ENCODE data around the gene THBD.

THBD gene, protein sequence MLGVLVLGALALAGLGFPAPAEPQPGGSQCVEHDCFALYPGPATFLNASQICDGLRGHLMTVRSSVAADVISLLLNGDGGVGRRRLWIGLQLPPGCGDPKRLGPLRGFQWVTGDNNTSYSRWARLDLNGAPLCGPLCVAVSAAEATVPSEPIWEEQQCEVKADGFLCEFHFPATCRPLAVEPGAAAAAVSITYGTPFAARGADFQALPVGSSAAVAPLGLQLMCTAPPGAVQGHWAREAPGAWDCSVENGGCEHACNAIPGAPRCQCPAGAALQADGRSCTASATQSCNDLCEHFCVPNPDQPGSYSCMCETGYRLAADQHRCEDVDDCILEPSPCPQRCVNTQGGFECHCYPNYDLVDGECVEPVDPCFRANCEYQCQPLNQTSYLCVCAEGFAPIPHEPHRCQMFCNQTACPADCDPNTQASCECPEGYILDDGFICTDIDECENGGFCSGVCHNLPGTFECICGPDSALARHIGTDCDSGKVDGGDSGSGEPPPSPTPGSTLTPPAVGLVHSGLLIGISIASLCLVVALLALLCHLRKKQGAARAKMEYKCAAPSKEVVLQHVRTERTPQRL

DNA sequence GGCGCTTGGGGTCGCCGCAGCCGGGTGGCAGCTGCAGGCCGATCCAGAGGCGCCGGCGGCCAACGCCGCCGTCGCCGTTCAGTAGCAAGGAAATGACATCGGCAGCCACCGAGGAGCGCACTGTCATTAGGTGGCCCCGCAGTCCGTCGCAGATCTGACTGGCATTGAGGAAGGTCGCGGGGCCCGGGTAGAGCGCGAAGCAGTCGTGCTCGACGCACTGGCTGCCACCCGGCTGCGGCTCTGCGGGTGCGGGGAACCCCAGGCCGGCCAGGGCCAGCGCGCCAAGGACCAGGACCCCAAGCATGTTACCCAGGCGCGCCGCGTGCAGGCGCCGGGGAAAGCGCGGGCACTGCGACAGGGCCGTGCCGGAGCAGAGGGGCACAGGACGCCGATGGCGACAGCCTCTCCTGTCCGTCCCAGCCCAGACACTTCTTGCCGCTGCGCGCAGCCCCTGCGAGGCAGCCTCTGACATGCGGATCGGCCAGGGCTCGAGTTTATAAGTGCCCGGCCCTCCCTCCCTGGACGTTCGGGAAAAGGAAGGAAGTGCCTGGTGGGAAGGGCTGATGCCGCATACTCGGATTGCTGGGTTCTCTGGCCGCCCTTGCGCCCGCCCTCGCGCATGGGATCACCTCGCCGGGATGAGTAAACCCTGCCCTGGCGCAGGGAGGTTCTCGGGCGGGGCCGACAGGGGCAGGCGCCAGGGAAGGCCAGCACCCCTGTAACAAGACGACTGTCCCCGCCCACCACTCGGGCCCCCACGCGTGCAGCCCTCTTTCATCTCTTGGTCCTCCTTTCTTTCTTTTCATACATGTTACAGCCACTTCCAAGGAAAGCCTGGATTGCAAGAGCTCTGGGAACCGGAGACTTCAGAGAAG is at the start of gene THBD:
THBD (minus strand) TSS at position 472 of the 875 bp plus-strand sequence; CDS start at position 304, 168 bp downstream.
- no peak for DNase-seq (ENCODE audit: low read depth)

DNA sequence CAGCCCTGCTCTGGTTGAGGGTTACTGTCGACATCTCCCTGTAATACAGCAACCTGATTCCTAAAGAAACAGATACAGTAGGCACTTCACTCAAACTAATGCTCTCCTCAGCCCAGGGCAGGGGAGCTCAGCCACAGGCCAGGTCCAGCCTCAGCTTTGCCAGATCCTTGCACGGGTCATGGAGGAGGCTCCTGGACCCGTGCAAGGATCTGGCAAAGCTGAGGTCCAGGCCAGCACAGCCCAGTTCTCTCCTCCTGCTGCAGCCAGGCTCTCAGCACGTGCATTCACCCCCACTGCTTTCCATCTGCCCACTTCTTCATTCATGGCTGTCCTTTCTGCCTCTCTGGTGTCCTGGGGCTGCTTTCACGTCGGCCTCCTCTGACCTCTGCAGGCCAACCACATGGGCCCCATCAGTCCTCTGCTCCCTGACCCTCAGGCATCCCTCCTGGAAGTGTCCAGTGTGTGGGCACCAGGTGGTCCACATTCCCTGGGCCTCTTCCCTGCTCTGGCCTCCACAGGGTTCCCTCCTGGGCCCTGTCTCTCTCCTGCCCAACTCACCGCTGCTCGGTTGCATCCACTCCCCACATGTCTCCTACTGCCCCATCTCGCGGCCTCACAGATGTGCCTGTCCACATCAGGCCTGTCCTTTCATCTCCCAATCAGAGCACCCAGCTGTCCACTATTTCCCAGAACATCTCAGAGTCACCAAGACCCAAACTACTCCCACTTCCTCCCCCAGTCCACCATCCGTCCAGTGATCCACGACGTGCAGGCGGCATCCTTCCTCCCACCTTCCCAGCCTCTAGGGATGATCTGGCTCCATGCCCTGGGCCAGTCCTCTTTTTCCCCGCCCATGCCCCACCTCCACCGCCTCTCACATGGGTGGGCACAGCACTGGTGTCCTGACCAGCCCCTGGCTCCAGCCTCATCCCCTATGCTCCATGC is 48.4 kb upstream of the THBD start:
- DNase-seq (ENCODE audit: low read depth) = no peak

GRCh38 chr20:23096986-23097520 is 47.6 kb upstream of the THBD start:
- DNase-seq (ENCODE audit: low read depth) = no peak

GRCh38 chr20:23096097-23096496 is 46.6 kb upstream of the THBD start:
- DNase-seq (ENCODE audit: low read depth) = no peak

- no peak for DNase-seq (ENCODE audit: low read depth)
Observed at GRCh38 chr20:23095499-23095898, 46.0 kb upstream of the THBD start.

- no peak for DNase-seq (ENCODE audit: low read depth)
Observed at GRCh38 chr20:23094927-23095326, 45.5 kb upstream of the THBD start.

DNA sequence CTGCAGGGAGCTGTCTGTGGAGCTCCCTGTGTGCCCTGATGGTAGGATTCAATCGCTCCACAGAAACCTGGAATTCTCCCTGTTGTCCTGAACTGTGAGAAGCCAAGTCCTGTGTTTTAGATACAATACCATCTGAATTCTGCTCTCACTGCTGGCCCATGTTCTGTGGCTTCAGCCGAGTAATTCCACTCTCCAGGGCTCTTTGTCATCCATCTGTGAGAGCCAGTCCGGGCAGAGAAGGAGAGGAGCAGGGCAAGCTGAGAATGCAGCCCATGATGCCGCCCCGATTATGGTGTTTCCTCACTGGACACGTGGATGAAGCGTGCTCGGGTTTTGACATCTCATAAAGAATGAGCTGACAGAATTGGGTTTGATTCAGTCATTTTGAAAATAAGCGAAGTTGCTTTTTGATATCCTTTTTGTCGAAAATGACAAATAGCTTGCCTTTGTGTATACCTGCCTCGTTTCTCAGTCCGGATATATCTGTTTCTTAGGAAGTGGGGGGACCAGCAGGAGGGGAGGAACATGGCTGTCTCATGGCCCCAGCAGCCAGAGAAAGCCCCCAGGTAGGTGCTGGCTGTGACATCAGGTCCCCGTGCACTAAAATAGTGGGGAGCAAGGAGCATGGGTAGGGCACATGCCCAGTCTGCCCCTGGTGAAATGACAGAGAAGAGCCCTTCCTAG is 44.9 kb upstream of the THBD start:
- DNase-seq (ENCODE audit: low read depth) = no peak

DNA sequence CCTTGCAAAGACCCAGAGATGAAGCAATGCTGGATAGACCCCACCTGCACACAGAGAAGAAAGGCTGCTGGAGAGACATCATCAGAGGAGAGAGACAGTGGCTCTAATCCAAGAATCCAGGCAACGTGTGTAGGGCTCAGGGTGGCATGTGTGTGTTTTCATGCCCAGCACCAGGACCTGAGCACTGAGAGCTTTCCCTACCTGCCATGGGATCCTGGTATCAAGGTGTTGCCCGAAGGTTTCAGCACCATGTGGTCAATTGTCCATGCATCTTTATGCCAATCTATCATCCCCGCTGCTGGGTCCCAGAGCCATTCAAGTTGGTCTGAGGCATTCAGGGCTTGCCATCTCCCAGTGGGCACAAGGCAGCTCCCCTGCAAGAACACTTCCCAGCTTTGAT is 44.1 kb upstream of the THBD start:
- DNase-seq (ENCODE audit: low read depth) = no peak

- DNase-seq (ENCODE audit: low read depth) = no peak
Observed at GRCh38 chr20:23092861-23093495, 43.5 kb upstream of the THBD start.

- DNase-seq (ENCODE audit: low read depth) = no peak
Observed at GRCh38 chr20:23092384-23092756, 42.9 kb upstream of the THBD start.

DNA sequence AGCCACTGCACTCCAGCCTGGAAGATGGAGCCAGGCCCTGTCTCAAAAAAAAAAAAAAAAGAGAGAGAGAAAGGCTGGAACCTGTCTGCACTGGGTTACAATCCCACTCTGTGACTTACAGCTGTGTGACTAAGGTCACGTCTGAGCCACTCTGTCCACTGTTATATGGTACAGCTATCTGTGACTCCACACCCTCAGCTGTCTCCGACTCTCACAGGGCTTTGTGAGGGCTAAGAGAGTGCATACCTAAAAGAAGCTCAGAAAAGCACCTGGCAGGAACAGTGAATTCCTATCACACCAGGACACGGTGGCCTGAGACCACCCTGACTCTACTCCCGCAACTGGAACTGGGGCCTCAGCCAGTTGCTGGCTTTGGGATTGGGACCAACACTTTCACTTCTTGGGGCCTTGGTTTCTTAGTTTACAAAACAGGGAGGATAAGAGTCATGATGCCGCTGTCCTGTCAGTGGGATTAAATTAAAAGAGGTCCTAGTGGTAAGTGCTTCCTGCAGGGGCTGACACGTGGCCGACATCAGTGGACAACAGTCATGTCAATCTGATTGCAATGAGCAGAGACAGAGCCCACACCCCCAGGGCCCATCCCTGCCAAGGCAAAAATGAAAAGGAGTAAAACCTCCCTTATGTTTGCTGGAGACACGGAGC is 42.4 kb upstream of the THBD start:
- DNase-seq (ENCODE audit: low read depth) = no peak

- no peak for DNase-seq (ENCODE audit: low read depth)
Observed at GRCh38 chr20:23090878-23091277, 41.4 kb upstream of the THBD start.

GRCh38 chr20:23090147-23090546 is 40.7 kb upstream of the THBD start:
- no peak for DNase-seq (ENCODE audit: low read depth)

GRCh38 chr20:23088866-23089265 is 39.4 kb upstream of the THBD start:
- DNase-seq (ENCODE audit: low read depth) = no peak

DNA sequence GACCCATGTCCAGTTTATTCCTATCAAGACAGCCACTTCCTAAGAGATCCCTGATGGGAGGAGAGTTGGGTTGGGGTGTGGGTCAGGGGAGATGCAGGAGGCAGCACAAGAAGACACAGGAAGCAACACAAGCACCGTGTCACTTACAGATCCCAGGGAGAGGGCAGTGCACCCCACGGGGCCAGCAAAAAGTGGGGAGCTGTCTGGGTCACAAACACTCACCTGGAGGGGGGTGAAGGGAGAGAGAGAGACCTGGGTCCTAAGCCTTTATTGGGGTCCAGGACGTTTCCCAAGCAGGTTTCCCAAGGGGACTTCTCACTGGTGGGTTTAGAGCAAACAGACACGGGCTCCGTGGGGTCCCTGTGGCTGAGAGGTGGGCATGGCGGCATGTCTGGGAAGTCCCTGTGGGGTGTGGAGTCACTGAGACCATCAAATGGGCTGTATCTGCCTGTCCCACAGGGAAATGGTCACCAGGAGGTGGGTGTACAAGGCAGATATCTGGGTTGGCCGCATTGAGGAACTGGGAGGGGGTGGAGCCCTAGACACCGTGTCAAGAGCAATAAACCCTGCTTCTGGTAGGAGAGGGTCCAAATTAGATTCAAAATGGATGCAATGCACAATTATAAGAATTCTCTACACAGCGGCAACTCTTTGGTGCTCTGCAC is 38.2 kb upstream of the THBD start:
- no peak for DNase-seq (ENCODE audit: low read depth)

GRCh38 chr20:23086931-23087411 is 37.5 kb upstream of the THBD start:
- no peak for DNase-seq (ENCODE audit: low read depth)

DNA sequence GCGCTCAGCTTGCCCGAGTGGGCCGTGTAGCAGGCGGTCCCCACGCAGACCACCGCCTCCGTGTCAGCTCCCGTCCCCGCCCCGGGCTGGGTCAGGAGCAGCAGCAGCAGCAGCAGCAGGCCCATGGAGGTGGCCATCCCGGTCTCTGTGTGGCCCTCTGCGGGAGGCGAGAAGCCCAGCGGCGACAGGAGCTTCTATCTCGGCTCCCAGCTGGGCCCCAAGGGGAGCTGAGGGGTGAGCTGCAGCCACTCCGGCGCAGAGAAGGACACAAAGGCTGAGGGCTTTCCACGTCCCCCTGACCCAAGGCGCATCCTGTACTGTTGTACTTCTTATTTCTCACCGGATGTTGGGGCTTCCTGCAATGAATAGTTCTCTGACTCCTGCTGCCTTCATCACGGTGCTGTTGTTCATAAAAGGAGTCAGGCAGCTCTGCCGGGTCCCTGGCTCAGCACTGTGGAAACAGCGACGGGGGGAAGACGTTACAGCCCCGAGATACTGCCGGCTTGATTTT is 36.6 kb upstream of the THBD start, which contains the start of gene CD93:
CD93 (minus strand) TSS at position 269 of the 511 bp plus-strand sequence; CDS start at position 137, 132 bp downstream.
- DNase-seq (ENCODE audit: low read depth) = no peak

DNA sequence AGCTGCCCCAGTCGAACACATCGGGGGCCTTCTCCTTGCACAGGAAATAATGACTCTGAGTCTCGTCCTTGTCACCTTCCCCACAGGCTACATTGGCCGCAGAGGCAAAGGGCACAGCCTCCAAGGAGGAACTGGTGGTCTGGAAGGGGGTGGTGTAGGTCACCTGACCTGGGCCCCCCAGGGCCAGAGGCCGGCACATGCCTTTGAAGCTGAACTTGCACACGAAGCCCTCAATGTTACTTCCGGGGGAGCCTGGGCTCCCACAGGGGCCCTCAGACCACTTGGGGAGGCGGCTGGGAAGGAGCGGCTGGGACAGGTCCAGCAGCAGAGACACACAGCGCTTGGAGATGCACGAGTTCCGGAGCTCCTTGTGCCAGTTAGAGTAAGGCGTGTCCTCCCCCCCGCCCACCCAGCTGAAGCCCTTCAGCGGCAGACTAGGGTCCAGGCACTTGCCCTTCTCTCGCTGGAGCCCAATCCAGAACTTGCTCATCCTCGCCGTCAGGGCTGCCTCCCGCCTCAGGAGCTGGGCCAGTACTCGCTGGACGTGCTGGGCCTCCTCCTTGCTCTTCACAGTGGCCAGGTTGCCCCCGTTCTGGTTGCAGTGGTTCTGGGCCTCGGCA is 36.1 kb upstream of the THBD start:
- no peak for DNase-seq (ENCODE audit: low read depth)
